Measurements from ENCODE around the gene TSPEAR. TPM values are rescaled to one million over a fixed set of nuclear protein-coding genes. Genes with fewer than 3 reads are reported as not detected.
"Not testable (repeated sequence)": the region's sequence is repeated elsewhere in the genome, so short reads cannot be mapped to it uniquely, and the experiment has no call there.

The TSPEAR gene
- total RNA-seq, 1 experiment from 2014 or later, result not detected

DNA sequence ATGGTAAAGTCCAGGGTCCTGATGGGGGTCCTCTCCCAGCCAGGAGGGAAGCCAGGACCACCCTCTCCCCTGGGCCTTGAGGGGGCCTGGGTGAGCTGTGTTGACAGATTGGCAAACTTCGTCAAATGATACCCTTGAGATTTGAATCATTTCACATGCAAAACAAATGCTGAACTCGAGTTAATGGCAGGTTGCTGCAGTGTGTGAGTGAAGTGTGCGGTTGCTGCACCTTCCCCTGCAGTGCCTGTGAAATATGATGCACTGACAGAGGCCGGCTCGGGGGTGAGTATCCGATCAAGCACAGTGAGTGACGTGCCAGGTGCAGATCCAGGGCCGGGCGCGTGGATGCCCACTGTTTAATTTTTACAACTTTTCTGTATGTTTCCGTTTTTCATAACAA lies 23.7 kb downstream of the TSPEAR start:
- Mint-ChIP-seq H3K27ac (ENCODE audit: low read depth, unreplicated experiment) (no peak overlapping the region), H3K9me3 (ENCODE audit: unreplicated experiment) (peaks cover 9% of the 10 kb centered on the region), H3K4me1 (ENCODE audit: insufficient read depth, unreplicated experiment) (no peaks in the 10 kb centered on the region), H3K27me3 (ENCODE audit: insufficient read depth, unreplicated experiment) (peaks cover 88% of the 10 kb centered on the region), H3K36me3 (ENCODE audit: insufficient read depth, unreplicated experiment) (peaks cover 4% of the 10 kb centered on the region), H3K4me3 (ENCODE audit: unreplicated experiment) (no peak overlapping the region)
- intact Hi-C loops (cut with micrococcal nuclease), result no loop called here
- TF ChIP-seq, protein P1, sequence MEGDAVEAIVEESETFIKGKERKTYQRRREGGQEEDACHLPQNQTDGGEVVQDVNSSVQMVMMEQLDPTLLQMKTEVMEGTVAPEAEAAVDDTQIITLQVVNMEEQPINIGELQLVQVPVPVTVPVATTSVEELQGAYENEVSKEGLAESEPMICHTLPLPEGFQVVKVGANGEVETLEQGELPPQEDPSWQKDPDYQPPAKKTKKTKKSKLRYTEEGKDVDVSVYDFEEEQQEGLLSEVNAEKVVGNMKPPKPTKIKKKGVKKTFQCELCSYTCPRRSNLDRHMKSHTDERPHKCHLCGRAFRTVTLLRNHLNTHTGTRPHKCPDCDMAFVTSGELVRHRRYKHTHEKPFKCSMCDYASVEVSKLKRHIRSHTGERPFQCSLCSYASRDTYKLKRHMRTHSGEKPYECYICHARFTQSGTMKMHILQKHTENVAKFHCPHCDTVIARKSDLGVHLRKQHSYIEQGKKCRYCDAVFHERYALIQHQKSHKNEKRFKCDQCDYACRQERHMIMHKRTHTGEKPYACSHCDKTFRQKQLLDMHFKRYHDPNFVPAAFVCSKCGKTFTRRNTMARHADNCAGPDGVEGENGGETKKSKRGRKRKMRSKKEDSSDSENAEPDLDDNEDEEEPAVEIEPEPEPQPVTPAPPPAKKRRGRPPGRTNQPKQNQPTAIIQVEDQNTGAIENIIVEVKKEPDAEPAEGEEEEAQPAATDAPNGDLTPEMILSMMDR (IDR thresholded peaks at IDR 0.05; ENCODE audit: unreplicated experiment), result no peak
- ChIA-PET CTCF (no interaction called here), POLR2A (no interaction called here)
- DNase-seq (ENCODE audit: unreplicated experiment), result no peak
- no TSS peak for BruUV-seq (replicated peaks)

- ChIA-PET CTCF (no interaction called here), POLR2A (no interaction called here)
- H3K4me3 Mint-ChIP-seq (ENCODE audit: unreplicated experiment), result no peak overlapping the region
- H3K27me3 Mint-ChIP-seq (ENCODE audit: insufficient read depth, unreplicated experiment), result peaks cover 92% of the 10 kb centered on the region
- H3K4me1 Mint-ChIP-seq (ENCODE audit: insufficient read depth, unreplicated experiment), result no peaks in the 10 kb centered on the region
- peaks cover 2% of the 10 kb centered on the region for H3K9me3 Mint-ChIP-seq (ENCODE audit: unreplicated experiment)
- BruUV-seq (replicated peaks), result no TSS peak
- H3K36me3 Mint-ChIP-seq (ENCODE audit: insufficient read depth, unreplicated experiment), result no peaks in the 10 kb centered on the region
- intact Hi-C loops (cut with micrococcal nuclease), result no loop called here
- no peak overlapping the region for H3K27ac Mint-ChIP-seq (ENCODE audit: low read depth, unreplicated experiment)
- TF ChIP-seq, protein P1 (IDR thresholded peaks at IDR 0.05; ENCODE audit: unreplicated experiment), result no peak
- DNase-seq (ENCODE audit: unreplicated experiment), result no peak
Observed at GRCh38 chr21:44686843-44687561, 24.4 kb downstream of the TSPEAR start.

DNA sequence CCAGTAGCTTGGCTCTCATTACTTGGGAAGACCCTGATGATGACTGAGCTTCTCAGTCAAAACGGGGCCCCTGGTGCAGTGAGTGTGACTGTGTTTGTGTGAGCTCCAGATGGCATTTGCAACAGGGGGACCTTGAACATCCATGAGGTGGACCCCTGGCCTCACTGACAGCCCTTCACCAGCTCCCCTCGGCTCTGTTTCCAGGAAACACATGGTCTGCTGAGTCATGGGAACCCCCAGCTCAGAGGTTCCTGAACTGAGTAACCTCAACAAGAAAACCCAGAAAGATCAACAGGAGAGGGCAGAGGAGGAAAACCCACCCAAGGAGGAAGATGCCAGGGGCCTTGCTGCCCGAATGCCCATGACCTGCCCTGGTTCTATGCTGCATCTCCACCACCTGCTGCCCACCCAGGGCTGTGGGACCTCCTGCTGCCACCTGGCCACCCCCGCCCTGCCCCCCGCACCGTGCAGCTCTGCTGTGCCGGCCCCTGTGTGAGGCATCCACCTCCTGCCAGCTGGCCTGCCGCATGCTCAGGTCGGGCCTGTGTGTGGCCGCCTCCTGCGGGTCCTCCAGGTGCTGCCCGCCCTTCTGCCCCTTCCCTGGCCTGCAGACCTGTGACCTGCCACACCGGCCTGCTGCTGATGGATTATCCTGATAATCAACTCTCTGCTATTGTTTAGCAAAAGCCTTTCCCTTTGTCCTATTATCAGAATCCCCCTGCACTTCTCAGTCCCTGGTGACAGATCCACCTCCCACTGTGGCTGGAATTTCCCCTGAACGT lies 25.2 kb downstream of the TSPEAR start:
- Mint-ChIP-seq H3K4me3 (ENCODE audit: unreplicated experiment) (no peak overlapping the region), H3K27me3 (ENCODE audit: insufficient read depth, unreplicated experiment) (peaks cover 92% of the 10 kb centered on the region), H3K4me1 (ENCODE audit: insufficient read depth, unreplicated experiment) (no peaks in the 10 kb centered on the region), H3K36me3 (ENCODE audit: insufficient read depth, unreplicated experiment) (no peaks in the 10 kb centered on the region), H3K27ac (ENCODE audit: low read depth, unreplicated experiment) (no peak overlapping the region), H3K9me3 (ENCODE audit: unreplicated experiment) (no peaks in the 10 kb centered on the region)
- no peak for DNase-seq (ENCODE audit: unreplicated experiment)
- no TSS peak for BruUV-seq (replicated peaks)
- POLR2A ChIA-PET, result no interaction called here
- intact Hi-C loops (cut with micrococcal nuclease), result no loop called here
- CTCF ChIA-PET, result interaction anchor here (1.4 kb wide), 1 partner anchor 56 kb away, joined by 3 read pairs; no protein-coding TSS in a partner anchor
- TF ChIP-seq, protein P1 (IDR thresholded peaks at IDR 0.05; ENCODE audit: unreplicated experiment), result no peak

GRCh38 chr21:44685050-44685449 lies 26.3 kb downstream of the TSPEAR start:
- BruUV-seq (replicated peaks); H3K4me3 Mint-ChIP-seq (ENCODE audit: unreplicated experiment); H3K27ac Mint-ChIP-seq (ENCODE audit: low read depth, unreplicated experiment); intact Hi-C loops (cut with micrococcal nuclease); H3K4me1 Mint-ChIP-seq (ENCODE audit: insufficient read depth, unreplicated experiment); H3K36me3 Mint-ChIP-seq (ENCODE audit: insufficient read depth, unreplicated experiment); H3K9me3 Mint-ChIP-seq (ENCODE audit: unreplicated experiment); DNase-seq (ENCODE audit: unreplicated experiment); POLR2A ChIA-PET: not testable (repeated sequence)
- CTCF ChIA-PET, result interaction anchor here (1.4 kb wide), 1 partner anchor 57 kb away, joined by 3 read pairs; no protein-coding TSS in a partner anchor
- H3K27me3 Mint-ChIP-seq (ENCODE audit: insufficient read depth, unreplicated experiment), result peaks cover 92% of the 10 kb centered on the region
